A549 treated with DMSO at 1 μM for 4 hours (cell line): ENCODE data around the gene IRAK4. TPM values are rescaled to one million over a fixed set of nuclear protein-coding genes. Genes with fewer than 3 reads are reported as not detected.

ENCODE experiments used
- total RNA-seq: library from RNA; stranded (reverse); fragments of 200-300 nt; extraction: Qiagen RNA extraction; gene quantifications from 5 replicates; pipeline ENCODE4 v1.2.3, GENCODE V29; 2022; ENCODE audit warnings: low read depth

Gene IRAK4
- 4.3 to 5.4 TPM (median 5.0 TPM) in 5 replicates for total RNA-seq

DNA sequence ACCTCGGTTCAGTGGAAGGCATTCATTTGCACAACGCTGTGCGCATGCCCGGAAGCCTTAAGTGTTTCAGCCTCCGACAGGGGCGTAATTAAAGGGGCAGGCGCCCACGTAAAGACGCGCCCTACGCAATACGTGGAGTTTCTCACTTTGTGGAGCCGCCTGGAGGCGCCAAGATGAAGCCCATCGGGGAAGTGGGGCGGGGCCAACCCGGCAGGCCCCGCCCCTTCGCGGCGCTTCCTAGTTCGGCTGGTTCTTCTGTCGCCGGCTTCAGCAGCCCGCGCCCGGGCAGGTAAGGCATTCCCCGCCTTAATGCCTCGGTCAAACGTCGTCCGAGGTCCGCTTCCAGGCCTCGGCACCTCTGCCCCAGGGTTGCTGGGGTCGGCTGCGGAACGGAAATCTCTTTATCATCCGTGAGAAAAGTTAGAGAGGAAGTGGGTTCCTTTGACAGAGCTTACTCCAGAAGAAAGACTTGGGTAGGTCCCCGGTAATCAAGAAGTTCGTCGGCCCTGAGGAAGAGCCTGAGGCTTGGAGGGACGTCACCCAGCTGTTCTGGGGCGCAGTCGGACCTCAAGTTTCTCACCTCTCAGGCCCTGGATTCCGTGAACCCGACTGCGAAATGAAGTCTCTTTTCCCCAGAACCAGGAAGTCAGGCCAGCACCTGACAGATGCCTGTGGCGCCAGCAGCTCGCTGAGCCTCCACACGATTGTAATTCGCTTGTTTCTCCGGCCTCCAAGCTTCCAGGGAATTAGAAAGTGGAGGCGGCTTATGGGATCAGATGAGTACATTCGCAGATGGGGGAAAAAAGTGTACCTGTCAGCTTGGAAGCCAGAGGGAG lies at the start of gene IRAK4, which contains the start of gene PUS7L:
Gene IRAK4 (plus strand): TSS at position 224 of the 836 bp plus-strand sequence. CDS start 9,161 bp downstream, outside the sequence.
Gene PUS7L (minus strand): TSS at position 63 of the 836 bp plus-strand sequence. CDS start 3,545 bp downstream, outside the sequence.

DNA sequence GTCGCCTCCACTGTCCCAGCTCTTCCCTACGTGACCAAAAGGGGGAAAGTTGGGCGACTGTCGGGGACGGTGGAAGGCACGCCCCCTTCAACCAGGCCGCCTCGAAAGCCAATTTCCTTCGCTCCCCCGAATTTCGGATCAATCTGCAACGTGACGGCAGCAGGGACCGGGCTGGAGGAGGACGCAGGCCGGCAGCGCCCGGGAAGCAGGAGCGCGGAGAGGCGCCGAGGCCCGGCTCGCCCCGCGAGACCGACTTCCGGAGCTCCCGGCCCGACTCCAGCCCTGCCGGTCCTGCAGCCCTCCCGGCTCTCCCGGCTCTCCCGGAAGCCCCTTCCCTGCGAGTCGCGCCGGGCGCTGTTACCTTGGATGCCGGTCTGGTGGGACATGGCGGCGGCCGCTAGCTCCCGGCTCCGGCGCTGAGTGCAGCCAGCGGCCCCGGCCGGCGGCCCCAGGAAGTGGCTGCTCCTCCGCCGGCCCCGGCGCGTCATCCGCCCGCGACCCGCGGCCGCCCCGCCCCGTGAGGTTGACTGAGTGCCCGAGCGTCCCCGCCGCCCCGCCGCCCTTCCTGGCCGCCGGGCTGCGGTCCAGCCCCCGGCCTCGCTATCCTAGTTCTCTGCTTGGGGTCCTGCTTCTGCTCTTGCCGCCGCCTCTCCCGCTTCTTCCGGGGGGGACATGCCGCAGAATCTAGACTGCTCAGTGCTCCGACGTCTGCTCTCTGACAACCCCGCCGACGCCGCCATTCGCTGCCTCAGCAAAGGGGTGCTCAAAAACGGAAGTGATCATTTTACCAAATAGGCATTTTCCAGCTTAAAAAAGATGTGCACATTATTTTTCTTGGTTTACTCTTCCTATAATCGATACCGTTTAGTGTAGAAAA lies 47.3 kb downstream of the IRAK4 start, which contains the start of gene TWF1:
Gene TWF1 (minus strand): TSS at position 458 of the 877 bp plus-strand sequence. CDS start 72 bp downstream, at position 386.

DNA sequence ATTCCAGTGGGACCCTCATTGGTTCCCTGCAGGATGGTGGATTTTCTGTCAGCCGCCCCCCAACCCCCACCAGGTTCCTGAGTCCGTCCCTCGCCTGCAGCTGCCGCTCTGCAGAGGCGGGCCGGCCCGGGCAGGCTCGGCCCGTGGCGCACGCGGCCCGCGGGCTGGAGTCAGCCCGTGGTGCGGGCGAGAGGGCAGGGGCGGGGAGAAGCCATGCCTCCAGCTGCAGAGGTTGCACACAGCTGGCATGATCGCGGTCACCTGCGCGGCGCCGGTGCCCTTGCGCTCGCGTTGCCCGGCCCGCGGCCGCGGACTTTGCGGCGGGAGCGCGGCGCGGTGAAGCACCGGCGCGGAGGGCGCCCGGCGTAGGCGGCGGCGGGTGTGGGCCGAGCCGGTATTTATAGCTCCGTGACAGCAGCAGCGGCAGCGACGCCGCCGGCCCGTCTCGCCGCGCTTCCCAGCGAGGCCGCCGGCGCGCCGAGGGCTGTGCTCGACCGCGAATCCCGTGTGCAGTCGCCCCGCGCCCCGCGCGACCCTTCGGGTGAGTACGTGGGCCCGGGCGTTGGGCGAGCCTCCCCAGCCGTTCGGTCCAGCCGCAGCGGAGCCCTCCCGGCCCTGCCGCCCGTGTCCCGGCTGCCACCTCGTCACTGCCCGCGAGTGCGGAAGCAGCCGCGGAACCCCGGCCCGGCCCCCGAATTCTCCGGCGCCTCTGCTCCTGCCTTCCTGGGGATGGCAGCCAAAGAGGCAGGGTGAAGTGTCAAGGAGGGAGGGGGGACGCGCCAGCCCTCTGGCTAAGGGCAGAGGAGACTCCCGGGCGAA lies 77.1 kb downstream of the IRAK4 start, which contains the start of gene TMEM117:
Gene TMEM117 (plus strand): TSS at position 426 of the 819 bp plus-strand sequence.

Other genes starting within 250 kb of the IRAK4 start
- not detected in 5 replicates for gene ADAMTS20, start 206.7 kb upstream of the IRAK4 start, total RNA-seq
- 3.4 to 6.0 TPM (median 4.5 TPM) in 5 replicates for gene PUS7L, start 161 bp upstream of the IRAK4 start, total RNA-seq
- 64.4 to 92.5 TPM (median 78.4 TPM) in 5 replicates for gene TWF1, start 47.4 kb downstream of the IRAK4 start, total RNA-seq
- 1.5 to 2.6 TPM (median 2.5 TPM) in 5 replicates for gene TMEM117, start 77.1 kb downstream of the IRAK4 start, total RNA-seq